HG03469 (cell line): ENCODE data around the gene NUP93.
"Not testable (repeated sequence)": the region's sequence is repeated elsewhere in the genome, so short reads cannot be mapped to it uniquely, and the experiment has no call there.

Source experiments
- ATAC-seq: cut with Tn5 transposase; IDR thresholded peaks from one replicate; pipeline ENCODE4 v1.9.1; 2021; ENCODE audit warnings: mild to moderate bottlenecking, moderate library complexity, moderate number of reproducible peaks; ENCODE audit not compliant: unreplicated experiment

The NUP93 gene

DNA sequence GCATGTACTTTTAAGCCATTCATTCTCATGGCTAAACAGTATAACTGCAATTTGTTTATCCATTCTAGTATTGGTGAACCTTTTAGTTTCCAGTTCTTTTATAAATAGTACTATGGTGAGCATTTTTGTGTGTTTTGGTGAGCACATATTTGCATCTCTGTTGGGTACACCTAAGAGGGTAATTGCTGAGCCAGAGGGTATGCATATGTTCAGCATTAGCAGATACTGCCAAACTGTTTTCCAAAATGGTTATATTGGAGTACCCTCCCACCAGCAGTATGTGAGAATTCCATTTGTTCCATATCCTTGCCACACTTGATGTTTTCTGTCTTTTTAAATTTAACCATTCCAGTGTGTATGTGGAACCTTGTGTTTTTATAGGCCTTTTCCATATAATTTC, 81.0 kb downstream of the NUP93 start:
- no peak for ATAC-seq

GRCh38 chr16:56811602-56812001, 81.7 kb downstream of the NUP93 start:
- not testable (repeated sequence) for ATAC-seq

DNA sequence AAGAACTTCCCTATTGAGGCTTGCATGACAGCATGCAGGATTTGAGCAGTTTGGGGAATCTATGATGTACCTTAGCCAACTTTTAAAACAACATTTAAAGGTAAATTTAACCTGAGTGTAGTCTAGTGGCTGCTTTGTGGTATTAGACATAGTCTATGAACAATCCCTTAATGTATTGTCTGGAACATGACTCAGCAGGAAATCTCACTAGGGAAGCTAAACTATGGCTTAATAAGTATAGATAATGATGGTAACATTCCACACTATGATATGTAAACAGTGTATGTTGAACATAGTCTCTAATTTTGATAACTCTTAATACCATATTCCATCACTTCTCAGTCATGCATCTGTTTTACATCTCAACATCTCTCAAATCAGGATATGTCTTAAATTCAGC, 83.0 kb downstream of the NUP93 start:
- ATAC-seq: no peak

GRCh38 chr16:56814537-56815432, 84.9 kb downstream of the NUP93 start:
- no peak for ATAC-seq

DNA sequence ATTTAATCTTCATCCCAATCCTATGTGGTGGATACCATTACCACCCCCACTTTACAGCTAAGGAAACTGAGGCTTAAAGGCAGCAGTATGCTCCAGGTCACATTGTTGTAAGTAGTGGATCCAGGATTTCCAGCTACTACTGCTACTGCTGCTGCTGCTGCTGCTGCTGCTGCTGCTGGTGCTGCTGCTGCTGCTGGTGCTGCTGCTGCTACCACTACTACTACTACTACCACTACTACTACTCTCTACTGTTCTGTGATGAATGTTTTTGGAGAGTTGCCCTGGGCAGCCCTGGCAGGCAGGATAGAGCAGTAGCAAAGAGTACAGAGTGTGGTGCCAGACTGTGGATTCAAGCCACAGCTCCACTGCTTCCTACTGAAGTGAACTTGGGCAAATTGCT, 85.8 kb downstream of the NUP93 start:
- ATAC-seq: no peak

GRCh38 chr16:56817056-56817455, 87.1 kb downstream of the NUP93 start:
- no peak for ATAC-seq

DNA sequence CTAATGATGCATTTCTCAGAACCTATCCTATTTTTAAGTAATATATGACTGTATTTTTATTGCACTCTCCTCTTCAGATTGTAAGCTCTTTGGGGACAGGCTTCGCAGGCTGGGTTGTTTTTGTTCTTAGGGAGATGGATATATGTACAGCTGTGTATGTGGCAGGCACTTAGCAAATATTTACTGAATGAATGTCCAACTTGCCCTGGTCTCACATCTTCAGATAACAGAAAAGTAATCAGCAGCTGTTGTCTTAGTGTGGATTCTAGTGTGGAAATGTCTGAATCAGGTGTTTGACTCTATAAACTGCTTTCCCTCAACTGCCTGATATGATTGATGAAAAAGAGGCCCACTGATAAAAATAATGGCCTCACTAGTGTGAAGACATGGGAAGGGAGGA, 88.0 kb downstream of the NUP93 start:
- ATAC-seq: no peak

DNA sequence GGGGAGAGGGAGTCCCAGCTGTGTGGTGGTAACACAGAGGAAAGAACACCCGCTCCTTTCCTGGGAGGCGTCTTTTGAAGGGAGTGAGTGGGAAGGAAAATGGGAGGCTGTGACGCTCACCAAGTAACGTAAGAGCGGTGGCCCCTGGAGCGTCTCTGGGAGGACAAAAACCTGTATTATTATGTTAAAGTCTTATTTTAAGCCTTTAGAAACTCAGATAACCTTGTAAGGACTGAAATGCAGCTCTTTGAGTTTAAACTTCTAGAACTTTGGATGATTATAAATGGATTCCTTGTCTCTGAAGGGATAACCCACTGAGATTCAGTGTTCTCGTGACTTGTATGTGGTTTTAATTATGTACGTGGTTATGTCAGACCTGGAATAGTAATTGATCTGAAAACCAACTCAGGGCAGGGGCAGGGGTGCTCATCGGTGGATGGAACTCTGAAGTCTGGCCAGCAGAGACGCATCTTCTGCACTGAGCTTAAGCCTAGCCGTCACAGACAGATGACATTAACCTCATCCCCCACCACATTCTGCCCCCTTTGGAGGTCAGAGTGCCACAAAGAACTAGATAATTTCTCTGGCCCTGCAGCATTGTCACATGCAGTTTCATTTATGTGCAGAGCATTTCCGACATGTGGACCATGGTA, 93.3 kb downstream of the NUP93 start:
- ATAC-seq: no peak

GRCh38 chr16:56824331-56824730, 94.4 kb downstream of the NUP93 start:
- ATAC-seq: no peak

DNA sequence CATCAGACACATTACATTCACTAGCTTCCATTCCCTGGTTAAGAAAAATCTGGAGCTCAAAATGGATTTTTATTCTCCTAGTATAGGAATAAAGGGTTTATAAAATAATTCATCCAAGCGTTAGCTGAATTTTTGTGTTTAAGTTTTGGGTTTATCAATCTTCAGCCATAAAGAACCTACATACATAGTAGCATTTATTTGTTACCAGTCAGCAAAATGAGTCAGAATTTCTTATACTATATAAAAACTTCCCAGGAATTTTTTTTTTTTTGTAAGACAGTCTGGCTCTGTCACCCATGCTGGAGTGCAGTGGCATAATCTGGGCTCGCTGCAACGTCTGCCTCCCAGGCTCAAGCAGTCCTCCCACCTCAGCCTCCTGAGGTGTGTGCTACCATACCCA, 94.9 kb downstream of the NUP93 start:
- no peak for ATAC-seq

DNA sequence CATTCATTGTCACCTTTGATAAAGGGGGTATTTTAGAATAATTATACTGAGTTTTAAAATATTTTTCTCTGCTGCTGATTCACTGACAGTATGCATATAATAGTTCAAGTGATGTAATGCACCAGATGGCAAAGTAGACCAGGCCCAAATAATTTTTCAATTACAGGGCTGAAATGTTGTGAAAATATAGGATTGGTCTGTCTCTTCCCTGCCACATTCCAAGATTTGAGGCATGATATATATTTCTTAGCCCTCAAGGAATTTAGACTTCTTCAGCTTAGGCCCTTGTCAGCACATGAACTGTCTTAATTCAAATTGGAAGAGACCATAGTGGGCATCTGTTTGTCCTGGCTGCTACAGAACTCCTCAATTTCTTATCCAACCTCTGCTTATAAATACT, 95.9 kb downstream of the NUP93 start:
- no peak for ATAC-seq

GRCh38 chr16:56828647-56829046, 98.7 kb downstream of the NUP93 start:
- no peak for ATAC-seq

- no peak for ATAC-seq
These were observed 100.7 kb downstream of the NUP93 start for GRCh38 chr16:56830669-56831068.

GRCh38 chr16:56832768-56833167, 102.8 kb downstream of the NUP93 start:
- ATAC-seq: no peak

GRCh38 chr16:56833243-56833970, 103.5 kb downstream of the NUP93 start:
- ATAC-seq: no peak

DNA sequence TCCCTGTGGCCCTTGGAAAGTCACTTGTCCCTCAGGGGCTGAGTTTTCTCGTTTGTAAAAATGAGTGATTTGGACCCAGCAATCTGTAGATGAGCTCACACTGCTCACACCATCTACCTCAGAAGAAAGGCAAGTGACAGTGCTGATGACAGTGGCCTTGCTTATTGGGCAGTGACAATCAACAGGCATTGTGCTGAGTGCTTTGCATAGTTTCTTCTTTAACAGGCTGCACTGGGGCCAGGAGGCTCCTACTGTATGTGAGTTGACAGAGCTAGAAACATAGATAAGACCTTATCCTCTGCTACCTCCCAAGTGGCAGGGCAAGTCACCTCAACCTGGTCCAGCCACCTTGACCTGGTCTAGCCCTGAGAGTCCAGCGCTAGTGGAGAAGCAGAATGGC, 105.4 kb downstream of the NUP93 start:
- no peak for ATAC-seq

GRCh38 chr16:56836410-56837230, 106.7 kb downstream of the NUP93 start:
- no peak for ATAC-seq

DNA sequence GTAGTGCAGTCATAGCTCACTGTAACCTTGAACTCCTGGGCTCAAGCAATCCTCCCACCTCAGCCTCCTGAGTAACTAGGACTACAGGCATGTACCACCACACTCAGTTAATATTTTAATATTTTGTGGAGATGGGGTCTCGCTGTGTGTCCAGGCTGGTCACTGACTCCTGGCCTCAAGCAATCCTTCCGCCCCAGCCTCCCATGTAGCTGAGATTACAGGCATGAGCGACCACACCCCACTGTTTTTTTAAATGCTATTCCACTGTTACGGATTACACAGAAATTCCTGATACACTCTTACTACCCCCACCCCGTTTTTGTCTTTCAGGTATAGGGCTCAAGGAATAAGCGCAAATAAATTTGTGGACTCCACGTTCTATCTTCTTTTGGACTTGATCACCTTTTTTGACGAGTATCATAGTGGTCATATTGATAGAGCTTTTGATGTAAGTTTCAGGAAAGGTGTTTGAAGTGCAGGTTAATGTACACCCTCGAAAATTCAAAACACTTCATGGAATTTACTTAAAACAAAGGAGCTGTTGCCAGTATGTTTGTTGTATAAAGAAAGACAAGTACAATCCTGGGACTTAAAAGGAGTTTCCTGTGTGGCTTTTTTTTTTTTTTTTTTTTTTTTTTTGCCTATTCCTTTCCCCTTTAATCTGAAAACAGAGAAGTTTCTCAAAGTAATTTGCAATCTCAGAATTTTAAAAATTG, 108.9 kb downstream of the NUP93 start:
- no peak for ATAC-seq

DNA sequence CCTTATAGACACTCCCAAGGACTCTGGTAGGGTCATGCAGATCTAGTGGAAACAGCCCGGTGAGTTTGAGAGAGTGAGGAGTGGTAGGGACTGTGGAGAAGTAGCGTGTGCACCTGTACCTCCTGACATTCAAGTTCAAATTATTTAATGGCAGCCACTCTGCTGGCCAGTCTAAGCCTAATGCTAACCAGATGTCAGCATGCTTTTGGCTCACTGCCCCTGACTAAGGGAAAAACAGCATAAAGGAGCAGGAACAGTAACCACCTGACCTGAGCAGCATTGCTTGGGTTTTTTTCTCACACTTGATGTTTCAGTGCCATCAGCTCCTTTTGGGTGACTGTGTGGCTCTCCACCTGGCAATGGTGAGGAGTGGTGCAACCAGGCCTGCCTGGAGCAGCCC, 111.3 kb downstream of the NUP93 start:
- no peak for ATAC-seq

GRCh38 chr16:56841659-56842058, 111.7 kb downstream of the NUP93 start:
- ATAC-seq: no peak
